OCI-LY7 (cell line): ENCODE results near the gene SLC37A1. TPM values are rescaled to one million over a fixed set of nuclear protein-coding genes. Genes with fewer than 3 reads are reported as not detected.

Experiments used
- BruUV-seq: library from RNA; stranded (reverse); fragments of 400-500 nt; replicated peaks from 2 replicates; lab custom pipeline; 2021; lab: Mats Ljungman, UMichigan
- CTCF ChIA-PET: fragments of 300-600 bp; sonication (Branson Sonifier 250); formaldehyde crosslinking; loops from one replicate; lab custom pipeline; 2022; ENCODE audit warnings: antibody characterized with exemption; ENCODE audit not compliant: unreplicated experiment; lab: Charles Lee
- POLR2A ChIA-PET: fragments of 300-600 bp; sonication (Branson Sonifier 250); formaldehyde crosslinking; loops from one replicate; lab custom pipeline; 2022; ENCODE audit warnings: antibody characterized with exemption; lab: Charles Lee
- DNase-seq: peaks from one replicate; pipeline ENCODE4 v3.0.0-alpha.2; 2015; ENCODE audit warnings: low spot score
- H2AFZ ChIP-seq: fragments of 200-600 bp; sonication (generic), shearing (Covaris generic); 2 replicates; pipeline ENCODE4 v1.6.1; 2014; ENCODE audit warnings: mild to moderate bottlenecking, antibody characterized with exemption, low read length, moderate library complexity
- H3K27ac ChIP-seq: fragments of 200-600 bp; sonication (generic); 2 replicates; pipeline ENCODE4 v1.5.1; 2014; ENCODE audit warnings: mixed run types, low read depth, mild to moderate bottlenecking, moderate library complexity, low read length, inconsistent platforms; ENCODE audit not compliant: poor library complexity, severe bottlenecking
- H3K36me3 ChIP-seq: fragments of 200-600 bp; sonication (generic); 2 replicates; pipeline ENCODE4 v1.6.1; 2014; ENCODE audit warnings: mild to moderate bottlenecking, antibody characterized with exemption, low read length, moderate library complexity, mixed read lengths; ENCODE audit not compliant: insufficient read depth
- H3K4me1 ChIP-seq: fragments of 200-600 bp; sonication (generic); 2 replicates; pipeline ENCODE4 v1.5.1; 2014; ENCODE audit warnings: mild to moderate bottlenecking, low read length; ENCODE audit not compliant: insufficient read depth, poor library complexity, severe bottlenecking
- H3K4me2 ChIP-seq: fragments of 200-600 bp; sonication (generic); 2 replicates; pipeline ENCODE4 v1.6.1; 2014; ENCODE audit warnings: mild to moderate bottlenecking, low read length
- H3K4me3 ChIP-seq: fragments of 200-600 bp; sonication (generic); 2 replicates; pipeline ENCODE4 v1.5.1; 2014; ENCODE audit warnings: mild to moderate bottlenecking, low read depth, low read length; ENCODE audit not compliant: poor library complexity, severe bottlenecking
- H3K79me2 ChIP-seq: fragments of 200-600 bp; sonication (generic); 2 replicates; pipeline ENCODE4 v1.6.1; 2016; ENCODE audit warnings: low read depth, mild to moderate bottlenecking, low read length, moderate library complexity, mixed read lengths; ENCODE audit not compliant: insufficient read depth
- H3K9me2 ChIP-seq: fragments of 200-600 bp; sonication (generic); 2 replicates; pipeline ENCODE4 v1.6.1; 2016; ENCODE audit warnings: mild to moderate bottlenecking, low read length, mixed read lengths; ENCODE audit not compliant: insufficient read depth
- H3K9me3 ChIP-seq: fragments of 200-600 bp; sonication (generic); 2 replicates; pipeline ENCODE4 v1.6.1; 2014; ENCODE audit warnings: mild to moderate bottlenecking, mixed run types, low read length, mixed read lengths
- H4K20me1 ChIP-seq: fragments of 200-600 bp; sonication (generic); 2 replicates; pipeline ENCODE4 v1.6.1; 2014; ENCODE audit warnings: mild to moderate bottlenecking, antibody characterized with exemption, low read length, moderate library complexity, mixed read lengths; ENCODE audit not compliant: insufficient read depth
- CTCF ChIP-seq: fragments of 200-600 bp; sonication (generic); conservative IDR thresholded peaks from 2 replicates; pipeline ENCODE4 v1.5.1; 2014; ENCODE audit warnings: mild to moderate bottlenecking, antibody characterized with exemption, low read length, moderate library complexity, mixed read lengths
- EZH2phosphoT487 ChIP-seq: fragments of 200-600 bp; sonication (generic); IDR thresholded peaks from 2 replicates; pipeline ENCODE4 v1.6.1; 2018; ENCODE audit warnings: low read depth, borderline replicate concordance, mild to moderate bottlenecking, mixed run types, antibody characterized with exemption, low read length, moderate library complexity, mixed read lengths
- intact Hi-C: fragments of 100-400 bp; cut with micrococcal nuclease; formaldehyde crosslinking; loops from one replicate; pipeline ENCODE4 v1.10.0; 2022; ENCODE audit not compliant: unreplicated experiment
- total RNA-seq, 2 experiments: library from RNA; depleted of rRNA in 1 of 2; stranded (reverse); fragments of >200 nt in 1 of 2; shearing (Covaris generic) in 1 of 2; gene quantifications; 2 replicates each; pipeline ENCODE4 v1.2.3, GENCODE V29; 2014 to 2022

SLC37A1 gene
- total RNA-seq, 2 experiments from 2014 or later: 22.5 to 27.6 TPM

GRCh38 chr21:42552407-42553336 is 39.0 kb downstream of the SLC37A1 start:
- no peaks in the 10 kb centered on the region for H3K9me2 ChIP-seq
- H3K27ac ChIP-seq: no peak overlapping the region
- H3K36me3 ChIP-seq: peaks cover 24% of the 10 kb centered on the region
- 0 out of 2 replicates have a peak, but pooled peaks cover 5% of the 10 kb centered on the region for H3K9me3 ChIP-seq
- H3K79me2 ChIP-seq: no peaks in the 10 kb centered on the region
- intact Hi-C loops: no loop called here
- POLR2A ChIA-PET: interaction anchor here (0.7 kb wide), 1 partner anchor 192 kb away, joined by 3 read pairs; no protein-coding TSS in a partner anchor
- CTCF ChIA-PET: no interaction called here
- DNase-seq: no peak
- H3K4me3 ChIP-seq: no peak overlapping the region
- H4K20me1 ChIP-seq: no peaks in the 10 kb centered on the region
- no peak overlapping the region for H3K4me2 ChIP-seq
- BruUV-seq: no TSS peak
- H2AFZ ChIP-seq: no peak overlapping the region
- TF ChIP-seq EZH2phosphoT487 (no peak), CTCF (no peak)
- H3K4me1 ChIP-seq: peaks cover 45% of the 10 kb centered on the region

GRCh38 chr21:42553435-42553834 is 39.8 kb downstream of the SLC37A1 start:
- Histone ChIP-seq H3K9me3 (0 out of 2 replicates have a peak, but pooled peaks cover 5% of the 10 kb centered on the region), H3K9me2 (no peaks in the 10 kb centered on the region), H3K4me3 (no peak overlapping the region), H3K4me2 (no peak overlapping the region), H3K79me2 (no peaks in the 10 kb centered on the region), H3K36me3 (peaks cover 28% of the 10 kb centered on the region), H3K4me1 (peaks cover 51% of the 10 kb centered on the region), H4K20me1 (no peaks in the 10 kb centered on the region), H3K27ac (no peak overlapping the region), H2AFZ (no peak overlapping the region)
- intact Hi-C loops: no loop called here
- DNase-seq: no peak
- BruUV-seq: no TSS peak
- TF ChIP-seq CTCF (no peak), EZH2phosphoT487 (no peak)
- ChIA-PET POLR2A (no interaction called here), CTCF (no interaction called here)
